CD4-positive, alpha-beta T cell treated with Interferon alpha-2 for 1 hour (primary cell): Measurements from ENCODE around the gene CDH2.
"Not testable (repeated sequence)": the region's sequence is repeated elsewhere in the genome, so short reads cannot be mapped to it uniquely, and the experiment has no call there.

ENCODE experiments used
- DNase-seq, 2 donors: peaks; one replicate each; pipeline ENCODE4 v3.0.0-alpha.2; 2020 to 2022

The CDH2 gene

DNA sequence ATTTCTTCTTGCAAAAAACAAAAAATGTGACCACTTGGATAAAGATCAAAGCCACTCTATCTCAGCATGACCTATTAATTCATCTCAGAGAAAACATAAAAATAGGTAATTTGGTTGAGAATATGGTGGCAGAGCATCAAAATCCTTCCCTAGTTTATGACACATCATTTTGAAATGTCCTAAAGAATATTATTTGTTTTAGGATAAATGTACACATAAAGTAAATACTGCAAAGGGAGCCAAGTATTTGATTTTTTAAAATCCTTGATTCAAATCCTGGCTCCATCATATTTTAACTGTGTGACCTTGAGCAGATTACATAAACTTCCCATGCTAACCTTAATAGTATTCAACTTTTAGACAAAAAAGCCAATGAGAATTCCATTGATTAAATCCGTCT is 206.6 kb downstream of the CDH2 start:
- no peak for DNase-seq

DNA sequence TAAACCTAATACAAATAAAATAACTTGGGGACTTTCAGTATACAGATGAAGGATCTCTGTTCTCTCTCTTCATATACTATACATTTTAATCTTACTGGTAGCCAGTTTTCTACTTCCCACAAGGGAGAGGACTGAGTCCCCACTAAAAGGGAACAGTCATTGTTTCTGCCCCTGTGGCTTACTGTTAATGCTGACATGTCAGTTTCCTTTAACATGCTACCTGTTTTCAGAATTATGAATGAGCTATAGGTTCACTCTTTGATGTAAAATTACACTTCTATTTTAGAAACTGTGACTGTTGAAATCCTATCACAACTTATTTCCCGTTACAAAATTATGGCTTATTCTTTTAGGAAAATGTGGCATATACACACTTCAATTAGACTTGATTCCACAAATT is 207.7 kb downstream of the CDH2 start:
- no peak for DNase-seq

DNA sequence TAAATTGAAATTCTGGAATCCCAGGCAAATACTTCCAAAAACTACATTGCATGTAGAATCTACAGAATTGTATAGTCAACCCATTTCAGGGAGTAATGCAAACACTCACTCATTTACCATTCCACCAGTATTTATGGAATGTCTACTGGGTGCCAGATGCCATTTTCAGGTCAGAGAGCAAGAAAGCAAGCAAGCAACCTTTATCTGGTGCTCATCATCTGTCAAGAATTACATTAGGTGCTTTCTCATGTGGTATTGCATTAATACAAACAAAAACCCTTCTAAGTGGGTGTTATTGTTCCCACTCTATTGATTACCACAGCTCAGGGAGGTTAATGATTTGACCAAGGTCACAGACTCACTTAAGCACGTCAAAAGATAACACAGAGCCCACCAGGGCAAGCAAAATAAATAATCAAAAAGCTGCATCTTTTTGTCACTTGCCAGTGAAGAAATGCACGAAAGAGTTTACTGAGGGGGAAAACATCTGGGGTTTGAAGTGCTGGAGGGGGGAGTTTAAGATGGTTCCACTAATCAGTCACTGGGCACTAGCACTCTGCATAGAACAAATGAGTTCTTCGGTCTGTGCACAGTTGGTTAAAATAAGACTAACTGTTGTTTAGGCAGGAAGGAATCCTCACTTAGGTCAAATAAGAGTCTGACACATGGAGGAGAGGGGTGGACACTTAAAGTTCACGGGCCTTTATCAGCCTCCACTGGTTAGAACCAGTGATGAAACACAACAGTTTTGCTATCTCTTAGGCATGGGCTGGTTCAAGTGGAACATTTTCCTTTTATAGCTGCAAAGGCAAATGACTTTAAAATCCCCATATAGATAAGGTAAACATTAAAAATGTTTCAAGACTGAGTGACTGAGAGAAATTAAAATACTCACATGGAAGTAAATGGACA is 208.8 kb downstream of the CDH2 start:
- DNase-seq: no peak

DNA sequence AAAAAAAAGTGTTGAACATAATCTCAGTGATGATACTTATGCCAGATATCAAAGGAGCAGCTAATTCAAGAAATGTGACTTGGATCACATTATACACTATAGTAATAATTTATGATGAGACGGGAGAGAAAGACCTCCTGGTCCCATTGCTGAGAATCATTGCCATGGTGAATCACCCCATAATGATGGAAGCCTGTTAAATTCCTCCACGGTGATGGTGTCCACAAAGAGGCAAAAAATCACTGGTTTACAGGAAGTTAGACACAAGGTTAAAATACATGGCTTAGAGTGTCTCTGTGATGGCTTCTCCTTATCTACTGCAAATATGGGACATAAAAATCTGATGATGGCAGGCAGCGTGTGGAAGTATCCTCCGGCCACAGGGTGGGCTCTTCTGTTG is 210.0 kb downstream of the CDH2 start:
- no peak for DNase-seq

DNA sequence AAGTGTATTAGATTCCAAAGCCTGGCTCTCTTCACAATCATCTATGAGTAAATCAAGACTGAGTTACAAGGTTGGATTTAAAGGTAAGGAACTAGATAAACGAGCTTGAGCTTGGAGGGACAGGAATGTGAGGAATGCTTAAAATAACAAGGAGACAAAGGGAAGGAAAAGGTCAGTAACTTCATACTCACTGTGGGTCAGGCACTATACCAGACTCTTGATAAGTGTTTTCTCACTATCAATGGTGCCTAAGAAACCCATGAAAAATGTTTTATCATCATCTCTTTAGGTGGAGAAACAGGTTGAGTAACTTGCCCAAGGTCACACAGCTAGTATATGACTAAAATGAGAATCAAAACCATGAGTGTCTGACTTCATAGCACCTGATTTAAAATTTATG is 212.1 kb downstream of the CDH2 start:
- DNase-seq: no peak

DNA sequence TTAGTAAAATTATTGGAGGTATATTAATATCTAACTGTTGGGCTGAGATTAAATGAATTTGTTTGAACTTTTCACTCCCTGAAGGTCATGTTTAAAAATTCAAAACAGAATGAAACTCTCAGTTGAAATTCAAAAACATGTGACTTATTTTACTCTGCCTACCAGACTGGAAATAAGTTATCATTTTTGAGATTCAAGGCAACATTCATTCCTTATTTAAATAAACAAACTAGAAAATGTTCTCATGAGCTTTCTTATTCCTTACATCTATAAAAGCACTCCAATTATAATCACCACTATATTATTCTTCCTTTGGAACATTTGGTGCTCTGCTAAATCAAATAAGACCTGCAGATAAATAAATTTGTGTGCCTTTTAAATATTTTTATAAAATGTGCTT is 217.8 kb downstream of the CDH2 start:
- no peak for DNase-seq

DNA sequence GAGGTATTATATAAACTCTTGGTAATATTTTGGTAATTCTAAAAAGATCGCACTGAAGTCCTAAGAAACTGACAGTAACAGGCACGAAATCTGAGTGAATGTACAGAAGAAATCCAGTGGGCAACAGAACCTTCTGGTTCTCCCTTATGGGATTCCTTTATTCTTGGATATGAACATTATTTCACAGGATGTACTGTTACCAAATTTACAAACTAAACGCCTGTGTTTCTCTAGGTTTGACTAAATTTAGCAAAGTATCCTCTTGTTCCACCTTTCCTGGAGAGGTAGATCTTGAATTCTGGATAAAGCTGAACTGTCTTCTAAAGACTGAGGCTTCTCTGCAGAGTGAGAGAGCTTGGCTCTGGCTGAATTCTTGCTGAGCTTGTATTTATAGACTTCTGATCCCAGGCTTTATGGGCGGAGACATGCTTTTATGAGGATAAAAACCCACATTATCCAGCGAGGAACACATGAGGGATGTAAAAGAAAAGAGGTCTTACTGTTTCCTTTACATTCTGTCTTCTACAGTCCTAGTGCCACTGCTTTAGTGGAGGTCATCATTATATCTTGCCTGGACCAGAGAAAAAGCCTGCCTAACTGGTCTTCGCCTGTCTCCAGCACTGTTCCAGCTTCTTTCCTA is 220.8 kb downstream of the CDH2 start:
- DNase-seq: no peak

DNA sequence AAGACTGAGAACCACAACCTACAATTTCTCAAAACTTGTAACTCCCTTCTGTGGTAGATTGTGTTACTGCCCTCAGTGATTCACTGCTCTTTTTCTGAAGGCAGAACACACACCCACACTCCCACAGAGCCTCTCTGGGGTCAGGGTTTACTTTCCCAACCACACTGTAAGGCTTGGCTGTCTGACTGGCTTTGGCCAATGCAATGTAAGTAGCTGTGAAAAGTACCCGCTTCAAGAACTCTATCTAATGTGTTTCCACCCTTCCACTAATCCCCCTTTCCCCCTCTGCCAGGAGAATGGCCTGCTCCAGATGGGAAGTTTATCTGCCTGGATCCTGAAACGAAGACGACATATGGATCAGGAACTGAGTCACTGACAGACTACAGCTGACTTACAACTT is 222.7 kb downstream of the CDH2 start:
- no peak for DNase-seq

DNA sequence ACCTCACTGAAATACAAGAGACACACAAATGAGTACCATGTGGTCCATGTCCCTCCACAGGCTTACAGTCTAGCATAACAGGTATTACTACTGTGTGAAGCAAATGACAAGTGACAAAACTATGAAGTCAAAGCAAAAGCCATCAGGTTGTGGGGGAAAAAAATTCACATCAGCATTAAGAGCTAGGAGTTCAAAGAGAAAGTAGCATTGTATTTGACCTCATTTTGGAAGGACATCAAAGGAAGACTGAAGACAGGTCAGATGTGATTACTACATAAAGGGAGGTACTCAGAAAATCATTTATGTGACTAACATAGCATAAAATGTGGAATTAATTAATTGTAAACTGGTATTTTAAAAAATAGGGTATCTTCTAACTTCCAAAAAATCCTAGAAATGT is 224.2 kb downstream of the CDH2 start:
- DNase-seq: no peak

DNA sequence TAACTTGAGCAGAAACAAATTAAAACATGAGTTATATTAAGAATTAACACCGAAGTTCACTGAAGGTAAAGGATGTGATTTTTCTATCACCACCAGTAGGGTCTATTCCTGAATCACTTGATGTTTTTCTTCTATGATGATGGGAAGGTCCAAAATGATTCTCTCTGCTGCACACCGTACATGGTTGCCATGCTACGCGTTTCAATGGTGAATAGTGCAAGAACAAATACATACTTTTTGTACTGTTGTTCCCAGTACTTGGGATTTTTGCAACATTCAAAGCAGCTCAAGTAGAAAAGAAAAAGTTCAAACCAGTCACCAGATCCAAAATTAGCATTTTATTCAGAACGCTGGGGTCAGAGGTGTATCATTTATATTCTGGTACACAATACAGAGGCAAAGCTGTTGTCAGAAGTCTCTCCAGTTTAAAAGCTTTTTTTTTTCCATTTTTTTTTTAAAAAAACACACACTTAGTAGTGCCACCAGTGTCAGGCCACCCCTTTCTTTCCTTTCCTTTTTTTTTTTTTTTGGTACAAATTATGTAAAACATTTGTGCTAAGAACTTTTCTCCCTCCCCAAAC is 226.2 kb downstream of the CDH2 start:
- no peak for DNase-seq

DNA sequence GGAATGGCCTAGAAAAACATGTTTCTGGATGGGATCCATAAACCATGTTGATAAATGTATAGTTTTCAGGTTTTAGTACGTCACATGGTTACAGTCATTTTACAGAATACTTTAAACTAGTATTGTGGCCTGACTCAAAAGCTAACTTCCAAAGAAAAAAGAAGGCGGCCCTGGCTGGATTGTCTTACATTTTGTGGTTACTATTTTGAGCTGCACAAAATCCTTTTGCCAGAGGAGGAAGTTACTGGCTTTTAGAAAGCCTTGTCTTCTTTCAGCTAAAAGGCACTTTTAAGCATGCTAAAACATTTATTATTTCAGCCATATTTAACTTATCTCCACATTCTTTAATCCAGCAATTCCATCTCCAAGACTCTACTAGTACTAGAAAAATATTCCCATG is 227.9 kb downstream of the CDH2 start:
- no peak for DNase-seq

DNA sequence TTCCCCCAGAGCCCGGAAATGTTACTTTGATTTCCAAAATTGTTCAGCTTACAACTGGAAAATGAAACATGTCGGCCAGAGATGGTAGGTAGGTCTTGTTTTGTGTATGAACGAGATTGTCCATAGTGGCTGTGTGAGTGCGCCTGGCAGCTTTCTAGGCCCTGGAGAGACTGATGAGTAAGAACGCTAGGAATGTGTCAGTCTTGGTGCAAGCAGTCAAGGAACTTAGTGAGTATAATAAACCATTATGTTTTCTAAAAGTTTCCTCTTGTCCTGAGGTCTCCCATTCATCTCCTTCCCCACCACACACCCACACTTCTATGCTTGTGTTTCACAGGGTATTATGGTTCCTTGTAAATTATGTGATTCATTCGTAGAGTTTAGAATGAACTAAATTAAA is 234.2 kb downstream of the CDH2 start:
- DNase-seq: no peak

DNA sequence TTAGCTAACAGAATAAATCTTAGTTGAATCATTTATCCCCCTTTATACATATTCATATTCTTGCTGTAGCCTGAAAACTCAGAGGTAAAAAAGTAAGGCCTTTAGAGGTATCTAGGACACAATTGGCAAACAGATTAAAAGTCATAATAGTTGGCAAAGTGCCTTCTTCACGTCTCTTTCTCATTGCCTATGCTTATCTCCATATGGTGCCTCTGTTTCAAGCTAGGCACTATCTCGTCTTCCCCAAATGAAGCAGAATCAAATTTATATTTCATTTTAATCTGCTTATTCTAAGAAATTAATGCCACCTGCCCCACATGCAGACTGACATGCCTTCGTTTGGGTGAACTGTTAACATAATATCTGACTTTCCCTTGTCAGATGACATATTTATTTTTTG is 245.4 kb downstream of the CDH2 start:
- DNase-seq: no peak

DNA sequence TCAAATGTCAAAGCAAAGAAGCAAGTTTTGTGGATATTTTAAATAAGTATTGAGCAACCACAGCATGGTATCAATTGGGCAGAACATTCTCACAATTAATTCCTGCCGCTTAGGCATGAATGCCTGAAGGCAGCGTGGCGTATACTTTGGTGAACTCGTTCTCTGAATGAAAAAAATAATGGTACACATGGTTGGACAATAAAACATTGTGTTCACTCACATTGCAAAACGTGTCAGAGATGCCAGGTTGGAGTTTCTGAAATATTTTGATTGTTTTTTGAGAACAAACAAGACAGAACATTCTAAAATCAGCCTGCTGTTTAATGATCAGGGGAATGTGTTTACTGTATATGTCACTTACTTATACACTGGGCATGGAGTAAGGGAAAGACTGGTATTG is 254.2 kb downstream of the CDH2 start:
- DNase-seq: no peak

DNA sequence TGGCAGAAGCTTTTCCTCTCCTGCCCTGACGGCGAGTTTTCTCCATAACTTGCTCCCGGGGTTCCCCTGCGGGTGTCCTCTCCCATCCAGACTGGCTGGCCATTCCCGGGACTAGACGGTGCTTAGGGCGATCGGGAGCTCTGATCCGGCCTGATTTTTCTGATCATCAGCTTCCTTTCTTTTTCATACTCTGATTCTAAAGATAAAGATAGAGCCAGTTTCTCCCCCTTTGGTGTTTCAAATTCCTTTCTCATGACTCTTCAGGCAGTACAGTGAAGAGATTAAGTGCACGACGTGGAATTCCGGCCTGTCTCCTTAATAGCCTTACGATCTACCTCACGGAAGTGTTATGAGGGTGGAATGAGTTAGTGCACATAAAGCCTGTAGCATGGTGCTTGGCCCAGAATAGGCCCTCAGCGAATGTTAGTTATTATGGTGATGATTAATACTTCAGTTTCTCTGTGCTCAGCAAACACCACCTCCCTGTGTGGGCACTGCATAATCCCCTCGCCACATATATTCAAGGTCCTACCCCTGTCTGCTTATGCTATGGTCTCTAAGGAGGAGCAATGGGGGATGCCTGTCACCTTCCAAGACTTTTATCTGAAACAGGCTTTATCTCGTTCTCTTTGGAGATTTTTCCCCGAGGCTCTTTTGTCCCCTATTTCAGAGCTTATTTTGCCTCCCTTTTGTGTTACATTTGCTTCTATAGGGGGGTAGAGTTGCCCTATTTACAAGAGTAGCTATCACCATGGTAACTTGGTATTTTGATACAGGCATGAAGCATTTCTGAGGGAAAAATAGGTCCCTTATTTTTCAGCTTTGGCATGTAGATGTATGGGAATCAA is 254.8 kb downstream of the CDH2 start:
- no peak for DNase-seq

DNA sequence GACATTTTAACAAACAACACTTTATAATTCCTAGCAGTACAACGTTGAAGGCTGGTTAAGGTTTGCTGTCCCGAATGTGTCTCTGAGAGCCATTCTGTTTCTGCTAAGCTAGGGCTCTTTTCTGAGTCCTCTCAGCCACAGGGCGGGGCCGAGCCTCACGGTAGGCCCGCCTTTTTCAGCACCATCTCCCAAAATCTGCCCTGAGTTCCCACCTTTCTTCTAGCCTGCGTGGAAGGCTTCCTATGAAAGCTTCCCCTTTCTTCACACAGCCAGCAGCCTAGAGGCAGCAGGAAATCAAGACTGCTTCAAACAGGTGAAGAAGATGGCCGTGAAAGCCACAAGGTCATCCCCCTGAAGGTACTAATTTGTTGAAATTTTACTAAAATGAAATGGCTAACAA is 255.5 kb downstream of the CDH2 start:
- no peak for DNase-seq

DNA sequence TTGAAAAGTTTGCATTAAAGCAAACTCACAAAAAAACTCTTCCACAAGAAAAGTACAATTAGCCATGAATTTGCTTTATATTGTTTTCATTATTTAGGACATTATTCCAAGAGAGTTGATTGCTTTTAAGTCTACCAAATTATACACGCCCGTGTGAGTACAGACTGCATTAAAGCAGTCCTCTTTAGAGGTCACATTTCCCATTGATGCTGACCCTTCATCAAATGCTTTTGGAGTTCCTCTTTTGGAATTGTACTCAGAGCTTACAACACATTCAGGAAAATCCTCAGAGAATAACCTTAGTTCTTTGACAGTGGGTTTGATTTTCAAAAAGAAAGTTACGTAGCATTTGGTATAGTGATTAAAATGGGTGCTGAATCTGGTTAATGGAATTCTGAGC is 256.1 kb downstream of the CDH2 start:
- no peak for DNase-seq

DNA sequence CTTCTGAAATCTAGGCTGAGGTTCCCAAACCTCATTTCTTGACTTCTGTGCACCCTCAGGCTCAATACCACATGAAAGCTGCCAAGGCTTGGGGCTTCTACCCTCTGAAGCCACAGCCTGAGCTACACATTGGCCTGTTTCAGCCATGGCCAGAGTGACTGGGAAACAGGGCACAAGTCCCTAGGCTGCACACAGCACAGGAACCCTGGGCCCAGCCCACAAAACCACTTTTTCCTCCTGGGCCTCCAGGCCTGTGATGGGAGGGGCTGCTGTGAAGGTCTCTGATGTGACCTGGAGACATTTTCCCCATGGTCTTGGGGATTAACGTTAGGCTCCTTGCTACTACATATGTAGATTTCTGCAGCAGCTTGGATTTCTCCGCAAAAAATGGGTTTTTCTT is 270.7 kb downstream of the CDH2 start:
- DNase-seq: not testable (repeated sequence)

DNA sequence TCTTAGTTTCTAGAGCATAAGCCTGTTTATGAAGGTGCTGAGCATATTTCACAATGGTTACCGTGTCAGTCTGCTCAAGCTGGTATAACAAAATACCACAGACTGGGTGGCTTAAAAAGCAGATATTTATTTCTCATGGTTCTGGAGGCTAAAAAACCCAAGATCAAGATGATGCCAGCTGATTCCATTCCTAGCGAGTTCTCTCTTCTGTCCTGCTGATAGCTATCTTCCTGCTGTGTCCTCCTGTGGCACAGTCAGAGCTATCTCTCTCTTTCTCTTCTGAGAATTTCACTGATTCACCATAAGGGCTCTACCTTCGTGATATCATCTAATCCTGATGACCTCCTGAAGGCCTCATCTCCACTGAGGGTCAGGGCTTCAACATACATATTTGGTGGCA is 273.0 kb downstream of the CDH2 start:
- no peak for DNase-seq

DNA sequence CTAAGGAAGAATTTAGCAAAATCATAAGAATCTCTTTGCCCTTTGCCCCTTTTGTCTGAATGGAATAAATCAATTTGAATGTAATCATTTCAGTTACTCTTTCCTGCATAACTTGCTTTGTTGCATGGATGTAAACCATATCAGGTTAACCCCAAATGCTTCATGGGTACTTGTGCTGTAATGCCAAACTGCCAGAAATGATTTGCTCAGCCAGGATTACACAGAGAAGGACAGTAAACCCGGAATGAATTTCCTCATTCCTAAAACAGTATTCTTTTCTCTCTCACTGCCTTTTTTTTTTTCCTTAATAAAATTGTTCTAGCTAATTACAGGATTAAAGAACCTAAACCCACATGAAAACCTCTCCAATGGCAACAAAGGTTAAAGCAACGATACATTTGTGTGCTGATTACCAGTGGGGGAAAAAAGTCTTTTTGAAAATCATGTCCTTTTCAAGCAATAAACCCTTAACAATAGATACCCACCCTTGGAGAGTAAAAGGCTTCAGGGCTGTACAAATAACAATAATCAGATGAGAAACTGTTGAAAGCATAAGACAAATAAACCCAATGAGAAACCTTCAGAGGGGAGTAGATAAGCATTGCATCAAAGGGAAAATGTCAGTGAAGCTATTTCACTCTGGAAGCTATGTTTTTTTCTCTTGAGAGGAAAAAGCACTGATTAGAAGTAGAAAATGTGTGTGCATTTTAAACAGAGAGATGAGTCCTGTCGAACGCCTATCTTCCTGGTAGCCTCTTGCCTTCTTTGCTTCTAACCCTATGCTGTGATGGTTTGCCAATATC is 275.3 kb downstream of the CDH2 start:
- DNase-seq: no peak
